Renal cortical epithelial cell (primary cell): ENCODE data around the gene PRADC1. TPM values are rescaled to one million over a fixed set of nuclear protein-coding genes. Genes with fewer than 3 reads are reported as not detected.

Source experiments
- DNase-seq: peaks from one replicate; pipeline ENCODE4 v3.0.0-alpha.2; 2011; ENCODE audit warnings: low read depth
- total RNA-seq: library from RNA; depleted of rRNA; stranded (reverse); fragments of >200 nt; gene quantifications from 2 replicates; pipeline ENCODE4 v1.2.3, GENCODE V29; 2014

Gene PRADC1
- total RNA-seq, 1 donor from 2014 or later: 5.8 TPM

DNA sequence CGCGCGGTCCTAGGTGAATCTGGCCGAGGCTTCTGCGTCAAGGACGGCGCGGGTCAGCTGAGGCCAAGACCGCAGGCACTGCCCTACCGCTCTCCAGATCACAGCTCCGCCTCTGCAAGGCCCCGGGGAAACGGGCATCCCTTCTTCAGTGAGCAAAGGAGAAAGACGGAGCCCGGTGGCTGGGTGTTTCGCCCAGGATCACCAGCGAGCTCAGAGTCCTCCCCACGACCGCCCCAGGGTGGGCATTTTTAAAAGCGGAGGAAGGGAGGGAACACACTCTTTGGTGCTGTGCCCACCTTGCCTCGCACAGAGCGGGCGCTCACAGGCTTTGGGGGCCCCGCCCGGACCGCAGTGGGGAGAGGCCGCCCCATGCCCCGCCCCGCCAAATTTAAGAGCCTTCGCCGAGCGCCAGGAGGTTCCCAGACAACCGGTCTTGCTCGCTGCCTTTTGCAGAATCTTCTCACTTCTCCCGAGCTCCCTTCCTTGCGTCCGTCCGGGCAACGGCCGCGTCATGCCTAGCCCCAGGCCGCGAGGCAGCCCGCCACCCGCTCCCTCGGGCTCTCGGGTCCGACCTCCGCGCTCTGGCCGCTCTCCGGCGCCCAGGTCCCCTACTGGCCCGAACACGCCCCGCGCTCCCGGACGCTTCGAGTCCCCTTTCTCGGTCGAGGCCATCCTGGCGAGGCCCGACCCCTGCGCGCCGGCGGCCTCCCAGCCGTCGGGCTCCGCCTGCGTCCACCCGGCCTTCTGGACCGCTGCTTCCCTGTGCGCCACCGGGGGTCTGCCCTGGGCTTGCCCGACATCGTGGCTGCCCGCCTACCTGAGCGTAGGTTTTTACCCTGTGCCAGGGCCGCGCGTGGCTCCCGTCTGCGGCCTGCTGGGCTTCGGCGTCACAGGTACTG, 30.6 kb downstream of the PRADC1 start, which contains the start of gene NOTO:
Gene NOTO, plus strand, starts transcription at position 419 of the 899 bp plus-strand sequence. Its CDS starts 93 bp downstream, at position 512.
- no peak for DNase-seq

DNA sequence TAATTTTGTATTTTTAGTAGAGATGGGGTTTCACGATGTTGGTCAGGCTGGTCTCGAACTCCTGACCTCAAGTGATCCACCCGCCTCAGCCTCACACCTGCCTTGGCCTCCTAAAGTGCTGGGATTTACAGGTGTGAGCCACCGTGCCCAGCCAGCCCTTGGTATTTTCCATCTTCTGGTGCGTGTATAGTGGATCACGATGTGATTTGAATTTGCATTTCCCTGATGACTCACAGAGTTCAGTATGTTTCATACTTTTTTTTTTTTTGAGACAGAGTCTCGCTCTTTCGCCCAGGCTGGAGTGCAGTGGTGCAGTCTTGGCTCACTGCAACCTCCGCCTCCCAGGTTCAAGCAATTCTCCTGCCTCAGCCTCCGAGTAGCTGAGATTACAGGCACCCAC, 32.8 kb downstream of the PRADC1 start:
- peak; percentile 10 for DNase-seq

DNA sequence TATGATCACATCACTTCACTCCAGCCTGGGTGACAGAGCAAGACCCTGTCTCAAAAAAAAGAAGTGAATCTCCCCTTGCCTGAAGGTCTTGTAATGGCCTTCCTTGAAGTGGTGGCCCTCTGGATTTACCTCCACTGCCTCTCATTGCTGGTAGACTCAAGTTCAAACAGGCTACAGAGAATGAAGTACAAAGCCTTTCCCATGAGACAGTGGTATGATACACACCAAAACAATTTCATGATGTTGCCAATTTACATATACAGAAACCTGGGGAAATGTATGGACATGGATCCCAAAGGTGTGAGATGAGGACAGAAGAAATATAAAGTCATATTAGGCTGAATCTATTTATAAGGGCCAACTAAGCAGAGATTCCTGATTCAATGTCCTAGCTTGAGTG, 35.5 kb downstream of the PRADC1 start:
- no peak for DNase-seq

DNA sequence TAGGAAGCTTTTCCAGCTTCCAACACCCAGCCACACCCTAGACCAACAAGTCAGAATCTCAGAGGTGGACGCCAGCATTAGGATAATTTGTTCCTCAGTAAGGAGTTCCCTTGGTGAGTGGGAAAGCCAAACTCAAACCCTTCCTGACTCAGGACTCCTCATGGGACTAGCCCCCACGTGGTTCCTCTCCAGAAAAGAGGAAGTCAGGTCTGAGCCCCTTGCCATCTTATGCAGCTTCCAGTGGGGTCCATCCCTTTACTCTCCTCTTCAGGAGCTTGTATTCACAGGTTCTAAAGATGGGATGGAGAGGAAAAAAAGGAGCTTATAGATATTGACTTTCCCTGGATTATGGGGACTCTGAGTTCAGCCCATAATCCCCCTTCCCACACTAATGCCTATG, 45.5 kb downstream of the PRADC1 start:
- no peak for DNase-seq

DNA sequence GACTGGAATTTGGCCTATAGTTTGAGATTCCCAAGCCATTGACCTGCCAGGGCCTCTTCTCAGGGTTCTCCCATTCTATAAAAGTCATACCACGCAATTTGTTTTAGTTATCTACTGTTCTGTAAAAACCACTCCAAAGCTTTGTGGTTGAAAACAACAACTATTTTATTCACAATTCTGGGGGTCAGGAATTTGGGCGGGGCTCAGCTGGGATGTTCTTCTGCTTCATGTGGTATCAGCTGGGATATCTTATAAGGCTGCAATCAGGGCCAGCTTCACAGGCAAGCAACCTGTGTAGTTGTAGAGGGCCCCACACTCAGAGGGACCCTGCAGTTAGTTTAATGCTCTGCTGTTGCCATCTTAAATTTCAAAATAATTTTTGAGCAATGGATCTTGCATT, 47.1 kb downstream of the PRADC1 start:
- DNase-seq: no peak

Other genes with a start within 250 kb of the PRADC1 start
- gene SFXN5, start 161.5 kb downstream of the PRADC1 start, total RNA-seq: 5.9 and 16.0 TPM in 2 replicates
- 43.4 and 102 TPM in 2 replicates for gene RAB11FIP5, start 120.3 kb downstream of the PRADC1 start, total RNA-seq
- gene NOTO, start 30.7 kb downstream of the PRADC1 start, total RNA-seq: not detected in 2 replicates
- 21.2 and 25.2 TPM in 2 replicates for gene SMYD5, start 19.0 kb downstream of the PRADC1 start, total RNA-seq
- 270 and 425 TPM in 2 replicates for gene CCT7, start 1.1 kb upstream of the PRADC1 start, total RNA-seq
- 3.6 and 6.3 TPM in 2 replicates for gene FBXO41, start 51.2 kb upstream of the PRADC1 start, total RNA-seq
- not detected in 2 replicates for gene EGR4, start 60.3 kb upstream of the PRADC1 start, total RNA-seq
- 11.1 and 31.0 TPM in 2 replicates for gene ALMS1, start 152.6 kb upstream of the PRADC1 start, total RNA-seq